Hematopoietic multipotent progenitor cell treated with erythropoietin and hydrocortisone succinate and interleukin-3 and kit ligand, for 15 days (in vitro differentiated cells): ENCODE results near the gene UNC119B.

ENCODE experiments used
- DNase-seq: peaks from one replicate; pipeline ENCODE4 v3.0.0-alpha.2; 2015; ENCODE audit warnings: low spot score

UNC119B gene

GRCh38 chr12:120688527-120689071 lies 21.7 kb upstream of the UNC119B start:
- peak; percentile 54 for DNase-seq

- no peak for DNase-seq
Measured at GRCh38 chr12:120689397-120690082, 20.7 kb upstream of the UNC119B start.

GRCh38 chr12:120690083-120690450 lies 20.2 kb upstream of the UNC119B start:
- DNase-seq, result no peak

GRCh38 chr12:120690978-120691377 lies 19.3 kb upstream of the UNC119B start:
- DNase-seq, result no peak

- DNase-seq, result no peak
Measured at GRCh38 chr12:120692524-120693033, 17.7 kb upstream of the UNC119B start.

- no peak for DNase-seq
Measured at GRCh38 chr12:120693848-120694247, 16.4 kb upstream of the UNC119B start.

GRCh38 chr12:120696626-120697025 lies 13.6 kb upstream of the UNC119B start:
- DNase-seq, result no peak

- DNase-seq, result no peak
Measured at GRCh38 chr12:120697344-120697743, 12.9 kb upstream of the UNC119B start.

- no peak for DNase-seq
Measured at GRCh38 chr12:120698665-120699064, 11.6 kb upstream of the UNC119B start.

- no peak for DNase-seq
Measured at GRCh38 chr12:120699553-120699952, 10.7 kb upstream of the UNC119B start.

- DNase-seq, result no peak
Measured at GRCh38 chr12:120700886-120701285, 9.4 kb upstream of the UNC119B start.

- DNase-seq, result no peak
Measured at GRCh38 chr12:120702637-120703036, 7.6 kb upstream of the UNC119B start.

GRCh38 chr12:120703311-120703942 lies 6.8 kb upstream of the UNC119B start:
- DNase-seq, result no peak

GRCh38 chr12:120705618-120706017 lies 4.6 kb upstream of the UNC119B start:
- DNase-seq, result no peak

GRCh38 chr12:120706029-120706428 lies 4.2 kb upstream of the UNC119B start:
- DNase-seq, result no peak

GRCh38 chr12:120708651-120709050 lies 1.6 kb upstream of the UNC119B start:
- no peak for DNase-seq

- DNase-seq, result no peak
Measured at GRCh38 chr12:120710805-120711296, 593 bp downstream of the UNC119B start.

- no peak for DNase-seq
Measured at GRCh38 chr12:120711411-120711810, 1.2 kb downstream of the UNC119B start.

GRCh38 chr12:120712610-120713009 lies 2.4 kb downstream of the UNC119B start:
- DNase-seq, result no peak

- peak; percentile 90 for DNase-seq
Measured at GRCh38 chr12:120713861-120714482, 3.7 kb downstream of the UNC119B start.

GRCh38 chr12:120718055-120718454 lies 7.8 kb downstream of the UNC119B start:
- no peak for DNase-seq

- peak; percentile 55 for DNase-seq
Measured at GRCh38 chr12:120719072-120719471, 8.8 kb downstream of the UNC119B start.
